ENCODE results near the gene NRROS. TPM values are rescaled to one million over a fixed set of nuclear protein-coding genes. Genes with fewer than 3 reads are reported as not detected.

Gene NRROS
- total RNA-seq, 1 experiment from 2014 or later = 0.64 TPM

DNA sequence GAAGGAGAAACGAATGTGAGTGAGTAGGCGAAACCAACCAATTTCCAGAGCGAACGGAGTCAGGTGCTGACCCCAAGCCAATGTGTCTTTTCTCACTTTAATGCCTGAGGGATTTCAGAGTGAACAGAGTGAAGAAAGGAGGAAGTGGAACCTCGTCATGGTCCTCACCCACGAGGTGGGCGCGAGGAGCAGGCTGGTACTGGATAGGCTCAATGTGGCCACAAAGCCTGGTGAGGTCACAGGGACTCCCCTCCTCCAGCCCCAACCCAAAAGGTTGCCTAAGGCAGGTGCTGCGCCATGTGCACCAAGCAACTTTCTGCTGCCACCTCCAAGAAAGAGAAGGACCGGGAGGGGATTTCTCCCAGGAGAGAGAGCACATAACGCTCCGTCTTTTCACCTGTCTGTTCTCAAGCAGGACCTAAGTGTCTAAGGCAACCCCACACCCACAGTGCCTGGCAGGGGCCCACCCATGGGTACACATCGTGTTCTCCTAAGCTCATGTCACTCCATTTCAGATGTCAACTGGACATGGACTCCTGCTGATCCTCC lies 3.8 kb downstream of the NRROS start:
- no peak for TF ChIP-seq EZH2 (IDR thresholded peaks at IDR 0.05; ENCODE audit: borderline replicate concordance, low read depth, low read length, poor library complexity, severe bottlenecking)
- TF ChIP-seq, protein P1, sequence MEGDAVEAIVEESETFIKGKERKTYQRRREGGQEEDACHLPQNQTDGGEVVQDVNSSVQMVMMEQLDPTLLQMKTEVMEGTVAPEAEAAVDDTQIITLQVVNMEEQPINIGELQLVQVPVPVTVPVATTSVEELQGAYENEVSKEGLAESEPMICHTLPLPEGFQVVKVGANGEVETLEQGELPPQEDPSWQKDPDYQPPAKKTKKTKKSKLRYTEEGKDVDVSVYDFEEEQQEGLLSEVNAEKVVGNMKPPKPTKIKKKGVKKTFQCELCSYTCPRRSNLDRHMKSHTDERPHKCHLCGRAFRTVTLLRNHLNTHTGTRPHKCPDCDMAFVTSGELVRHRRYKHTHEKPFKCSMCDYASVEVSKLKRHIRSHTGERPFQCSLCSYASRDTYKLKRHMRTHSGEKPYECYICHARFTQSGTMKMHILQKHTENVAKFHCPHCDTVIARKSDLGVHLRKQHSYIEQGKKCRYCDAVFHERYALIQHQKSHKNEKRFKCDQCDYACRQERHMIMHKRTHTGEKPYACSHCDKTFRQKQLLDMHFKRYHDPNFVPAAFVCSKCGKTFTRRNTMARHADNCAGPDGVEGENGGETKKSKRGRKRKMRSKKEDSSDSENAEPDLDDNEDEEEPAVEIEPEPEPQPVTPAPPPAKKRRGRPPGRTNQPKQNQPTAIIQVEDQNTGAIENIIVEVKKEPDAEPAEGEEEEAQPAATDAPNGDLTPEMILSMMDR (conservative IDR thresholded peaks at IDR 0.05; ENCODE audit: low read depth, low read length) = no peak
- Histone ChIP-seq H3K4me3 (ENCODE audit: low read depth, low read length, poor library complexity, severe bottlenecking) (no peak overlapping the region), H3K4me1 (ENCODE audit: insufficient read depth, low read length, poor library complexity, severe bottlenecking) (no peaks in the 10 kb centered on the region), H3K27ac (ENCODE audit: low read depth, low read length, poor library complexity, severe bottlenecking) (no peak overlapping the region), H3K36me3 (ENCODE audit: insufficient read depth, low read length, poor library complexity, severe bottlenecking) (no peaks in the 10 kb centered on the region), H3K9me3 (ENCODE audit: low read depth, low read length, poor library complexity, severe bottlenecking) (no peaks in the 10 kb centered on the region), H3K27me3 (replicated peaks; ENCODE audit: insufficient read depth, low read depth, low read length, poor library complexity) (no peaks in the 10 kb centered on the region)
- BruUV-seq (replicated peaks) = no TSS peak
- no peak for DNase-seq (ENCODE audit: low spot score)
- POLR2A ChIA-PET (ENCODE audit: low non-redundant PET) = no interaction called here
- CTCF ChIA-PET = no interaction called here
- intact Hi-C loops (cut with micrococcal nuclease; ENCODE audit: unreplicated experiment) = no loop called here

DNA sequence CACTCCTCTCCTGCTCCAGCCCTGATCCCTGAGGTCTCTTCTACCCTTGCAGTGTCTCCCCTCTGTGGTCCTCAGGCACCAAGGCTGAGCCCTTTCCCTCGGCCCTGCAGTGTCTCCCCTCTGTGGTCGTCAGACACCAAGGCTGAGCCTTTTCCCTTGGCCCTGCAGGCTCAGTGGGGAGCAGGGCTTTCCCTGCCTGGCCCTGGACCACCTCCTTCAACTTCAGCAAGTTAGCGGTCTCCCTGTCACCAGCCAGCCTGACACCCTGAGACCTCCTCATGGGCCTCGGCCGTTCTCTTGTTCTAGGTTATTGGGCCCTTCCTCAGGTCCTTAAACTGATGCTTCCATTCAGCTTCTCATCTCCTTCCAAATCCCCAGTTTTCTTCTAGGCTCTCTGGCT lies 4.3 kb downstream of the NRROS start:
- no peaks in the 10 kb centered on the region for H3K4me1 ChIP-seq (ENCODE audit: insufficient read depth, low read length, poor library complexity, severe bottlenecking)
- H3K36me3 ChIP-seq (ENCODE audit: insufficient read depth, low read length, poor library complexity, severe bottlenecking) = no peaks in the 10 kb centered on the region
- CTCF ChIA-PET = no interaction called here
- no peak overlapping the region for H3K4me3 ChIP-seq (ENCODE audit: low read depth, low read length, poor library complexity, severe bottlenecking)
- BruUV-seq (replicated peaks) = no TSS peak
- no peak for DNase-seq (ENCODE audit: low spot score)
- intact Hi-C loops (cut with micrococcal nuclease; ENCODE audit: unreplicated experiment) = no loop called here
- H3K27ac ChIP-seq (ENCODE audit: low read depth, low read length, poor library complexity, severe bottlenecking) = no peak overlapping the region
- TF ChIP-seq, protein P1 (conservative IDR thresholded peaks at IDR 0.05; ENCODE audit: low read depth, low read length) = no peak
- TF ChIP-seq EZH2 (IDR thresholded peaks at IDR 0.05; ENCODE audit: borderline replicate concordance, low read depth, low read length, poor library complexity, severe bottlenecking) = no peak
- POLR2A ChIA-PET (ENCODE audit: low non-redundant PET) = no interaction called here
- H3K27me3 ChIP-seq (replicated peaks; ENCODE audit: insufficient read depth, low read depth, low read length, poor library complexity) = no peaks in the 10 kb centered on the region
- H3K9me3 ChIP-seq (ENCODE audit: low read depth, low read length, poor library complexity, severe bottlenecking) = no peaks in the 10 kb centered on the region

- Histone ChIP-seq H3K4me1 (ENCODE audit: insufficient read depth, low read length, poor library complexity, severe bottlenecking) (no peaks in the 10 kb centered on the region), H3K9me3 (ENCODE audit: low read depth, low read length, poor library complexity, severe bottlenecking) (no peaks in the 10 kb centered on the region), H3K36me3 (ENCODE audit: insufficient read depth, low read length, poor library complexity, severe bottlenecking) (no peaks in the 10 kb centered on the region), H3K27ac (ENCODE audit: low read depth, low read length, poor library complexity, severe bottlenecking) (no peak overlapping the region), H3K4me3 (ENCODE audit: low read depth, low read length, poor library complexity, severe bottlenecking) (no peak overlapping the region), H3K27me3 (replicated peaks; ENCODE audit: insufficient read depth, low read depth, low read length, poor library complexity) (no peaks in the 10 kb centered on the region)
- POLR2A ChIA-PET (ENCODE audit: low non-redundant PET) = no interaction called here
- TF ChIP-seq, protein P1 (conservative IDR thresholded peaks at IDR 0.05; ENCODE audit: low read depth, low read length) = no peak
- no peak for TF ChIP-seq EZH2 (IDR thresholded peaks at IDR 0.05; ENCODE audit: borderline replicate concordance, low read depth, low read length, poor library complexity, severe bottlenecking)
- CTCF ChIA-PET = no interaction called here
- no peak for DNase-seq (ENCODE audit: low spot score)
- intact Hi-C loops (cut with micrococcal nuclease; ENCODE audit: unreplicated experiment) = no loop called here
- BruUV-seq (replicated peaks) = no TSS peak
Observed at GRCh38 chr3:196645096-196645495, 5.6 kb downstream of the NRROS start.

Data from A673 (cell line).